Neural cell (in vitro differentiated cells): ENCODE data around the gene TCF20. TPM values are rescaled to one million over a fixed set of nuclear protein-coding genes. Genes with fewer than 3 reads are reported as not detected.

Source experiments
- H2AFZ ChIP-seq: fragments of 200-600, 300-800 bp; sonication (generic), shearing (Covaris generic); 2 replicates; pipeline ENCODE4 v1.6.0; 2014; ENCODE audit warnings: low read depth, mild to moderate bottlenecking, antibody characterized with exemption, low read length, moderate library complexity
- H3F3A ChIP-seq: fragments of 200-600 bp; shearing (Covaris generic); 2 replicates; pipeline ENCODE4 v1.6.1; 2016; ENCODE audit warnings: mild to moderate bottlenecking, moderate library complexity, mixed read lengths, antibody characterized with exemption, low read length; ENCODE audit not compliant: insufficient read depth, poor library complexity, severe bottlenecking
- H3K27ac ChIP-seq: fragments of 200-600, 300-800 bp; sonication (generic), shearing (Covaris generic); 2 replicates; pipeline ENCODE4 v1.5.1; 2014; ENCODE audit warnings: mild to moderate bottlenecking, low read length, moderate library complexity
- H3K27me3 ChIP-seq: fragments of 300-800, 200-600 bp; sonication (generic), shearing (Covaris generic); 2 replicates; pipeline ENCODE4 v1.6.0; 2014; ENCODE audit warnings: mild to moderate bottlenecking, low read depth, low read length, moderate library complexity; ENCODE audit not compliant: insufficient read depth
- H3K36me3 ChIP-seq: fragments of 300-800, 200-600 bp; sonication (generic), shearing (Covaris generic); 2 replicates; pipeline ENCODE4 v1.5.1; 2014; ENCODE audit warnings: mild to moderate bottlenecking, antibody characterized with exemption, low read length, moderate library complexity; ENCODE audit not compliant: insufficient read depth
- H3K4me2 ChIP-seq: fragments of 300-800, 200-600 bp; sonication (generic), shearing (Covaris generic); 2 replicates; pipeline ENCODE4 v1.6.0; 2014; ENCODE audit warnings: mild to moderate bottlenecking, low read length
- H3K4me3 ChIP-seq: fragments of 300-800, 200-600 bp; sonication (generic), shearing (Covaris generic); 2 replicates; pipeline ENCODE4 v1.5.1; 2014; ENCODE audit warnings: mild to moderate bottlenecking, low read length, moderate library complexity
- H3K79me2 ChIP-seq: fragments of 200-600 bp; shearing (Covaris generic); replicated peaks from 2 replicates; pipeline ENCODE4 v1.6.0; 2014; ENCODE audit warnings: mild to moderate bottlenecking, low read length, moderate library complexity; ENCODE audit not compliant: insufficient read depth
- H3K9ac ChIP-seq: fragments of 300-800, 200-600 bp; sonication (generic), shearing (Covaris generic); 2 replicates; pipeline ENCODE4 v1.6.1; 2016; ENCODE audit warnings: mild to moderate bottlenecking, low read length, mixed read lengths
- H3K9me2 ChIP-seq: fragments of 200-600 bp; shearing (Covaris generic); 2 replicates; pipeline ENCODE4 v1.6.1; 2016; ENCODE audit warnings: mild to moderate bottlenecking, low read length, mixed read lengths; ENCODE audit not compliant: insufficient read depth
- H3K9me3 ChIP-seq: fragments of 200-600, 300-800 bp; sonication (generic), shearing (Covaris generic); 2 replicates; pipeline ENCODE4 v1.6.1; 2016; ENCODE audit warnings: mild to moderate bottlenecking, mixed run types, low read length, moderate library complexity, mixed read lengths
- H4K20me1 ChIP-seq: fragments of 200-600 bp; shearing (Covaris generic); 2 replicates; pipeline ENCODE4 v1.6.1; 2016; ENCODE audit warnings: mild to moderate bottlenecking, mixed run types; ENCODE audit not compliant: insufficient read depth
- CTCF ChIP-seq: fragments of 450-650 bp; IDR thresholded peaks from 2 replicates; pipeline ENCODE4 v1.5.1; 2014; ENCODE audit warnings: antibody characterized with exemption, mild to moderate bottlenecking, moderate library complexity; ENCODE audit not compliant: poor library complexity, severe bottlenecking
- EP300 ChIP-seq: fragments of 450-650 bp; conservative IDR thresholded peaks from 2 replicates; pipeline ENCODE4 v1.6.1; 2014; ENCODE audit warnings: antibody characterized with exemption, mild to moderate bottlenecking, moderate library complexity; ENCODE audit not compliant: poor library complexity, severe bottlenecking
- EZH2 ChIP-seq: fragments of 200-600, 300-800 bp; shearing (Covaris generic), sonication (generic); IDR thresholded peaks from 2 replicates; pipeline ENCODE4 v1.6.1; 2014; ENCODE audit warnings: antibody characterized with exemption, low read length, borderline replicate concordance, mild to moderate bottlenecking; ENCODE audit not compliant: insufficient read depth, poor library complexity, severe bottlenecking
- MXI1 ChIP-seq: fragments of 450-650 bp; conservative IDR thresholded peaks from 2 replicates; pipeline ENCODE4 v1.6.1; 2014; ENCODE audit warnings: antibody characterized with exemption, mild to moderate bottlenecking; ENCODE audit not compliant: poor library complexity, severe bottlenecking
- POLR2AphosphoS5 ChIP-seq: IDR thresholded peaks from 2 replicates; pipeline ENCODE4 v1.6.1; 2012
- RAD21 ChIP-seq: fragments of 450-650 bp; conservative IDR thresholded peaks from 2 replicates; pipeline ENCODE4 v1.6.1; 2014; ENCODE audit warnings: antibody characterized with exemption, mild to moderate bottlenecking, moderate library complexity
- REST ChIP-seq: IDR thresholded peaks from 2 replicates; pipeline ENCODE4 v1.6.1; 2012; ENCODE audit warnings: borderline replicate concordance
- SMC3 ChIP-seq: fragments of 450-650 bp; conservative IDR thresholded peaks from 2 replicates; pipeline ENCODE4 v1.6.1; 2014; ENCODE audit warnings: antibody characterized with exemption, mild to moderate bottlenecking, moderate library complexity; ENCODE audit not compliant: poor library complexity
- TAF1 ChIP-seq: IDR thresholded peaks from 2 replicates; pipeline ENCODE4 v1.6.1; 2012; ENCODE audit warnings: low read depth
- polyA plus RNA-seq: library from polyadenylated mRNA; depleted of rRNA; stranded (reverse); fragments of >200 nt; gene quantifications from 2 replicates; pipeline ENCODE4 v1.2.3, GENCODE V29; 2014

Gene TCF20
- polyA plus RNA-seq, 1 donor from 2014 or later, result 21.9 TPM

GRCh38 chr22:42297778-42298177, 27.3 kb upstream of the TCF20 start:
- Histone ChIP-seq H3K36me3 (no peaks in the 10 kb centered on the region), H4K20me1 (no peaks in the 10 kb centered on the region), H3F3A (no peaks in the 10 kb centered on the region), H3K79me2 (no peaks in the 10 kb centered on the region), H2AFZ (no peak overlapping the region), H3K9me3 (no peaks in the 10 kb centered on the region), H3K4me3 (no peak overlapping the region), H3K9ac (no peak overlapping the region), H3K9me2 (no peaks in the 10 kb centered on the region), H3K4me2 (no peak overlapping the region), H3K27me3 (no peaks in the 10 kb centered on the region), H3K27ac (no peak overlapping the region)
- TF ChIP-seq CTCF (no peak), POLR2AphosphoS5 (no peak), EZH2 (no peak), EP300 (no peak), SMC3 (no peak), RAD21 (no peak), TAF1 (no peak), REST (no peak)

- H3K9me2 ChIP-seq, result no peaks in the 10 kb centered on the region
- no peak for TF ChIP-seq MXI1
- H3K9ac ChIP-seq, result no peak overlapping the region
- H2AFZ ChIP-seq, result no peak overlapping the region
- H3K4me3 ChIP-seq, result no peak overlapping the region
- H3K27me3 ChIP-seq, result no peaks in the 10 kb centered on the region
- no peak overlapping the region for H3K27ac ChIP-seq
- H4K20me1 ChIP-seq, result no peaks in the 10 kb centered on the region
- no peaks in the 10 kb centered on the region for H3K36me3 ChIP-seq
- H3K4me2 ChIP-seq, result no peak overlapping the region
- H3K9me3 ChIP-seq, result no peaks in the 10 kb centered on the region
- no peaks in the 10 kb centered on the region for H3K79me2 ChIP-seq
- H3F3A ChIP-seq, result no peaks in the 10 kb centered on the region
Observed at GRCh38 chr22:42296883-42297282, 26.4 kb upstream of the TCF20 start.

GRCh38 chr22:42296381-42296853, 26.0 kb upstream of the TCF20 start:
- no peaks in the 10 kb centered on the region for H4K20me1 ChIP-seq
- no peak overlapping the region for H3K4me2 ChIP-seq
- no peak overlapping the region for H3K9ac ChIP-seq
- TF ChIP-seq TAF1, result no peak
- no peak for TF ChIP-seq RAD21
- TF ChIP-seq EZH2, result no peak
- TF ChIP-seq MXI1, result no peak
- TF ChIP-seq EP300, result no peak
- no peak for TF ChIP-seq CTCF
- TF ChIP-seq REST, result no peak
- no peak for TF ChIP-seq POLR2AphosphoS5
- no peak for TF ChIP-seq SMC3
- no peak overlapping the region for H2AFZ ChIP-seq
- no peaks in the 10 kb centered on the region for H3K9me3 ChIP-seq
- H3K27ac ChIP-seq, result no peak overlapping the region
- H3K9me2 ChIP-seq, result no peaks in the 10 kb centered on the region
- no peaks in the 10 kb centered on the region for H3K27me3 ChIP-seq
- no peaks in the 10 kb centered on the region for H3K36me3 ChIP-seq
- H3F3A ChIP-seq, result no peaks in the 10 kb centered on the region
- H3K79me2 ChIP-seq, result no peaks in the 10 kb centered on the region
- no peak overlapping the region for H3K4me3 ChIP-seq
